Measurements from ENCODE around the gene PATL1. TPM values are rescaled to one million over a fixed set of nuclear protein-coding genes. Genes with fewer than 3 reads are reported as not detected.

Gene PATL1
- total and polyA plus RNA-seq, 2 experiments from 2014 or later = 12.9 to 19.6 TPM

DNA sequence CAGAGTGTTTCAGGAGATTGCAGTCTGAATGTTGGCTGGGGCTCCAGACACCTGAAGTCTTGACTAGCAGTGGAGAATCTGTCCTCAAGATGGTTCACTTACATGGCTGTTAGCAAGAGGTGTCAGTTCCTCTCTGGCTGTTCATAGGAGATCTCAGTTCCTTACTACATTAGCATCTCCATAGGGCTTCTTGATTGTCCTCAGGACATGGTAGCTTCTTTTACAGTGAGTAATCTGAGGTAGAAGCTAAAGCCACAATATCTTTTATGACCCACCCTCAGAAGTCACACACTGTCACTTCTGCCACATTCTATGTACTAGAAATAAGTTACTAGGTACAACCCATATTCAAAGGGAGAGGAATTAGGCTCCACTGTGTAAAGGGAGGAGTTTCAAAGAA, 10.5 kb upstream of the PATL1 start (continued):
- TF ChIP-seq, protein P1, sequence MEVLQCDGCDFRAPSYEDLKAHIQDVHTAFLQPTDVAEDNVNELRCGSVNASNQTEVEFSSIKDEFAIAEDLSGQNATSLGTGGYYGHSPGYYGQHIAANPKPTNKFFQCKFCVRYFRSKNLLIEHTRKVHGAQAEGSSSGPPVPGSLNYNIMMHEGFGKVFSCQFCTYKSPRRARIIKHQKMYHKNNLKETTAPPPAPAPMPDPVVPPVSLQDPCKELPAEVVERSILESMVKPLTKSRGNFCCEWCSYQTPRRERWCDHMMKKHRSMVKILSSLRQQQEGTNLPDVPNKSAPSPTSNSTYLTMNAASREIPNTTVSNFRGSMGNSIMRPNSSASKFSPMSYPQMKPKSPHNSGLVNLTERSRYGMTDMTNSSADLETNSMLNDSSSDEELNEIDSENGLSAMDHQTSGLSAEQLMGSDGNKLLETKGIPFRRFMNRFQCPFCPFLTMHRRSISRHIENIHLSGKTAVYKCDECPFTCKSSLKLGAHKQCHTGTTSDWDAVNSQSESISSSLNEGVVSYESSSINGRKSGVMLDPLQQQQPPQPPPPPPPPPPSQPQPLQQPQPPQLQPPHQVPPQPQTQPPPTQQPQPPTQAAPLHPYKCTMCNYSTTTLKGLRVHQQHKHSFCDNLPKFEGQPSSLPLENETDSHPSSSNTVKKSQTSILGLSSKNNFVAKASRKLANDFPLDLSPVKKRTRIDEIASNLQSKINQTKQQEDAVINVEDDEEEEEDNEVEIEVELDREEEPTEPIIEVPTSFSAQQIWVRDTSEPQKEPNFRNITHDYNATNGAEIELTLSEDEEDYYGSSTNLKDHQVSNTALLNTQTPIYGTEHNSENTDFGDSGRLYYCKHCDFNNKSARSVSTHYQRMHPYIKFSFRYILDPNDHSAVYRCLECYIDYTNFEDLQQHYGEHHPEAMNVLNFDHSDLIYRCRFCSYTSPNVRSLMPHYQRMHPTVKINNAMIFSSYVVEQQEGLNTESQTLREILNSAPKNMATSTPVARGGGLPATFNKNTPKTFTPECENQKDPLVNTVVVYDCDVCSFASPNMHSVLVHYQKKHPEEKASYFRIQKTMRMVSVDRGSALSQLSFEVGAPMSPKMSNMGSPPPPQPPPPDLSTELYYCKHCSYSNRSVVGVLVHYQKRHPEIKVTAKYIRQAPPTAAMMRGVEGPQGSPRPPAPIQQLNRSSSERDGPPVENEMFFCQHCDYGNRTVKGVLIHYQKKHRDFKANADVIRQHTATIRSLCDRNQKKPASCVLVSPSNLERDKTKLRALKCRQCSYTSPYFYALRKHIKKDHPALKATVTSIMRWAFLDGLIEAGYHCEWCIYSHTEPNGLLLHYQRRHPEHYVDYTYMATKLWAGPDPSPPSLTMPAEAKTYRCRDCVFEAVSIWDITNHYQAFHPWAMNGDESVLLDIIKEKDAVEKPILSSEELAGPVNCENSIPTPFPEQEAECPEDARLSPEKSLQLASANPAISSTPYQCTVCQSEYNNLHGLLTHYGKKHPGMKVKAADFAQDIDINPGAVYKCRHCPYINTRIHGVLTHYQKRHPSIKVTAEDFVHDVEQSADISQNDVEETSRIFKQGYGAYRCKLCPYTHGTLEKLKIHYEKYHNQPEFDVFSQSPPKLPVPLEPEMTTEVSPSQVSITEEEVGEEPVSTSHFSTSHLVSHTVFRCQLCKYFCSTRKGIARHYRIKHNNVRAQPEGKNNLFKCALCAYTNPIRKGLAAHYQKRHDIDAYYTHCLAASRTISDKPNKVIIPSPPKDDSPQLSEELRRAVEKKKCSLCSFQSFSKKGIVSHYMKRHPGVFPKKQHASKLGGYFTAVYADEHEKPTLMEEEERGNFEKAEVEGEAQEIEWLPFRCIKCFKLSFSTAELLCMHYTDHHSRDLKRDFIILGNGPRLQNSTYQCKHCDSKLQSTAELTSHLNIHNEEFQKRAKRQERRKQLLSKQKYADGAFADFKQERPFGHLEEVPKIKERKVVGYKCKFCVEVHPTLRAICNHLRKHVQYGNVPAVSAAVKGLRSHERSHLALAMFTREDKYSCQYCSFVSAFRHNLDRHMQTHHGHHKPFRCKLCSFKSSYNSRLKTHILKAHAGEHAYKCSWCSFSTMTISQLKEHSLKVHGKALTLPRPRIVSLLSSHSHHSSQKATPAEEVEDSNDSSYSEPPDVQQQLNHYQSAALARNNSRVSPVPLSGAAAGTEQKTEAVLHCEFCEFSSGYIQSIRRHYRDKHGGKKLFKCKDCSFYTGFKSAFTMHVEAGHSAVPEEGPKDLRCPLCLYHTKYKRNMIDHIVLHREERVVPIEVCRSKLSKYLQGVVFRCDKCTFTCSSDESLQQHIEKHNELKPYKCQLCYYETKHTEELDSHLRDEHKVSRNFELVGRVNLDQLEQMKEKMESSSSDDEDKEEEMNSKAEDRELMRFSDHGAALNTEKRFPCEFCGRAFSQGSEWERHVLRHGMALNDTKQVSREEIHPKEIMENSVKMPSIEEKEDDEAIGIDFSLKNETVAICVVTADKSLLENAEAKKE (CRISPR knock-in tag; IDR thresholded peaks at IDR 0.05) = no peak
- TF ChIP-seq EZH2phosphoT487 (IDR thresholded peaks at IDR 0.05; ENCODE audit: unreplicated experiment) (no peak), JUNB (IDR thresholded peaks at IDR 0.05; ENCODE audit: unreplicated experiment) (no peak), NANOG (IDR thresholded peaks at IDR 0.05; ENCODE audit: borderline replicate concordance) (no peak), EZH2 (IDR thresholded peaks at IDR 0.05; ENCODE audit: low read depth, unreplicated experiment) (no peak), CREB1 (CRISPR knock-in tag; IDR thresholded peaks at IDR 0.05; ENCODE audit: low read depth) (no peak), STAT1 (IDR thresholded peaks at IDR 0.05; ENCODE audit: unreplicated experiment) (no peak), POLR2AphosphoS5 (IDR thresholded peaks at IDR 0.05; ENCODE audit: low read depth) (no peak)
- TF ChIP-seq, protein P2, sequence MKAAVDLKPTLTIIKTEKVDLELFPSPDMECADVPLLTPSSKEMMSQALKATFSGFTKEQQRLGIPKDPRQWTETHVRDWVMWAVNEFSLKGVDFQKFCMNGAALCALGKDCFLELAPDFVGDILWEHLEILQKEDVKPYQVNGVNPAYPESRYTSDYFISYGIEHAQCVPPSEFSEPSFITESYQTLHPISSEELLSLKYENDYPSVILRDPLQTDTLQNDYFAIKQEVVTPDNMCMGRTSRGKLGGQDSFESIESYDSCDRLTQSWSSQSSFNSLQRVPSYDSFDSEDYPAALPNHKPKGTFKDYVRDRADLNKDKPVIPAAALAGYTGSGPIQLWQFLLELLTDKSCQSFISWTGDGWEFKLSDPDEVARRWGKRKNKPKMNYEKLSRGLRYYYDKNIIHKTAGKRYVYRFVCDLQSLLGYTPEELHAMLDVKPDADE (IDR thresholded peaks at IDR 0.05) = no peak

DNA sequence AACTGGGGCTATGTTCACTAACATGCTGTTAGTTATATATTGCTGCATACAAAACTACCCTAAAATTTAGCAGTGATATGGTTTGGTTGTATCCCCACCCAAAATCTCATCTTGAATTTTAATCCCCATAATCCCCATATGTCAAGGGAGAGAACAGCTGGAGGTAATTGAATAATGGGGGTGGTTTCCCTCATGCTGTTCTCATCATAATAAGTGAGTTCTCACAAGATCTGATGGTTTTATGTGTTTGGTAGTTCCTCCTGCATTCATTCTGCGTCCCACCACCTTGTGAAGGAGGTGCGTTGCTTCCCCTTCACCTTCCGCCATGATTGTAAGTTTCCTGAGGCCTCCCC, 10.0 kb upstream of the PATL1 start:
- TF ChIP-seq, protein P3, sequence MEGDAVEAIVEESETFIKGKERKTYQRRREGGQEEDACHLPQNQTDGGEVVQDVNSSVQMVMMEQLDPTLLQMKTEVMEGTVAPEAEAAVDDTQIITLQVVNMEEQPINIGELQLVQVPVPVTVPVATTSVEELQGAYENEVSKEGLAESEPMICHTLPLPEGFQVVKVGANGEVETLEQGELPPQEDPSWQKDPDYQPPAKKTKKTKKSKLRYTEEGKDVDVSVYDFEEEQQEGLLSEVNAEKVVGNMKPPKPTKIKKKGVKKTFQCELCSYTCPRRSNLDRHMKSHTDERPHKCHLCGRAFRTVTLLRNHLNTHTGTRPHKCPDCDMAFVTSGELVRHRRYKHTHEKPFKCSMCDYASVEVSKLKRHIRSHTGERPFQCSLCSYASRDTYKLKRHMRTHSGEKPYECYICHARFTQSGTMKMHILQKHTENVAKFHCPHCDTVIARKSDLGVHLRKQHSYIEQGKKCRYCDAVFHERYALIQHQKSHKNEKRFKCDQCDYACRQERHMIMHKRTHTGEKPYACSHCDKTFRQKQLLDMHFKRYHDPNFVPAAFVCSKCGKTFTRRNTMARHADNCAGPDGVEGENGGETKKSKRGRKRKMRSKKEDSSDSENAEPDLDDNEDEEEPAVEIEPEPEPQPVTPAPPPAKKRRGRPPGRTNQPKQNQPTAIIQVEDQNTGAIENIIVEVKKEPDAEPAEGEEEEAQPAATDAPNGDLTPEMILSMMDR (conservative IDR thresholded peaks at IDR 0.05; ENCODE audit: low read depth in 2 of 2) = no peak
- ATAC-seq (no peak), DNase-seq (ENCODE audit: low spot score) (no peak)
- Histone ChIP-seq H3K4me3 (no peak overlapping the region), H4K20me1 (replicated peaks; ENCODE audit: insufficient read depth) (no peaks in the 10 kb centered on the region), H3K4me1 (ENCODE audit: insufficient read depth) (0 out of 2 replicates have a peak, but pooled peaks cover 2% of the 10 kb centered on the region), H3K79me2 (replicated peaks; ENCODE audit: insufficient read depth) (no peaks in the 10 kb centered on the region), H3K36me3 (ENCODE audit: insufficient read depth) (no peaks in the 10 kb centered on the region), H3K9me2 (ENCODE audit: insufficient read depth) (no peaks in the 10 kb centered on the region), H3K4me2 (no peak overlapping the region), H2AFZ (no peak overlapping the region), H3K27me3 (ENCODE audit: insufficient read depth) (no peaks in the 10 kb centered on the region), H3F3A (replicated peaks; ENCODE audit: low read depth) (no peaks in the 10 kb centered on the region), H3K27ac (ENCODE audit: low read depth) (no peak overlapping the region)
- Mint-ChIP-seq H3K27me3 (ENCODE audit: insufficient read depth, low read depth, poor library complexity) (no peaks in the 10 kb centered on the region), H3K4me1 (no peaks in the 10 kb centered on the region), H3K4me3 (no peak overlapping the region), H3K27ac (no peak overlapping the region), H3K9me3 (no peaks in the 10 kb centered on the region), H3K36me3 (ENCODE audit: low read depth) (no peaks in the 10 kb centered on the region)
